Endothelial cell of umbilical vein (primary cell): ENCODE data around the gene PPP1R1C. TPM values are rescaled to one million over a fixed set of nuclear protein-coding genes. Genes with fewer than 3 reads are reported as not detected.
A peak's percentile ranks its signal among the peaks of the same experiment; 100 is the strongest.
"Not testable (repeated sequence)": the region's sequence is repeated elsewhere in the genome, so short reads cannot be mapped to it uniquely, and the experiment has no call there.

ENCODE experiments used
- BruUV-seq: library from RNA; stranded (reverse); fragments of 400-500 nt; replicated peaks from 2 replicates; lab custom pipeline; 2021; lab: Mats Ljungman, UMichigan
- CTCF ChIA-PET: fragments of 300-600, 350-600 bp; sonication (Branson Sonifier 250); formaldehyde crosslinking; loops from one replicate; lab custom pipeline; 2021; ENCODE audit warnings: antibody characterized with exemption, inconsistent platforms; lab: Charles Lee
- POLR2A ChIA-PET: fragments of 300-600, 350-600 bp; sonication (Branson Sonifier 250); formaldehyde crosslinking; loops from one replicate; lab custom pipeline; 2021; ENCODE audit warnings: antibody characterized with exemption, inconsistent platforms; lab: Charles Lee
- DNase-seq: peaks from one replicate; pipeline ENCODE4 v3.0.0-alpha.2; 2011; ENCODE audit warnings: low read depth, low spot score
- FAIRE-seq: peaks from 2 replicates; lab custom pipeline; 2011; peaks lifted over from hg19 to GRCh38; lab: Jason Lieb, UNC
- H2AFZ ChIP-seq: 2 replicates; pipeline ENCODE4 v1.6.0; 2012; ENCODE audit warnings: low read depth, low read length, control low read depth, inconsistent platforms
- H3K27ac ChIP-seq: 2 replicates; pipeline ENCODE4 v1.5.1; 2011; ENCODE audit warnings: low read depth, mild to moderate bottlenecking, control low read depth, low read length, moderate library complexity; ENCODE audit not compliant: insufficient read depth
- H3K27me3 ChIP-seq, 2 experiments: 2 replicates each; pipeline versions ENCODE4 v1.6.0 to v1.6.1; 2011; ENCODE audit warnings: low read length in 2 of 2, mixed read lengths in 1 of 2; ENCODE audit not compliant: control insufficient read depth in 2 of 2, insufficient read depth in 2 of 2
- H3K36me3 ChIP-seq, 2 experiments: 2 replicates in 1 of 2; 3 replicates in 1 of 2; pipeline ENCODE4 v1.5.1; 2011; ENCODE audit warnings: low read length in 2 of 2, mild to moderate bottlenecking in 1 of 2, moderate library complexity in 1 of 2; ENCODE audit not compliant: control insufficient read depth in 2 of 2, insufficient read depth in 2 of 2; ENCODE audit errors: extremely low read depth in 1 of 2
- H3K4me1 ChIP-seq: 3 replicates; pipeline ENCODE4 v1.5.1; 2011; ENCODE audit warnings: mild to moderate bottlenecking, low read length; ENCODE audit not compliant: control insufficient read depth, insufficient read depth; ENCODE audit errors: extremely low read depth
- H3K4me2 ChIP-seq: 2 replicates; pipeline ENCODE4 v1.6.1; 2011; ENCODE audit warnings: low read length, control low read depth, mixed read lengths; ENCODE audit not compliant: insufficient read depth
- H3K4me3 ChIP-seq, 3 experiments: fragments of 200-600 bp in 1 of 3; sonication (generic), shearing (Covaris generic) in 1 of 3; replicated peaks in 1 of 3; 2 replicates each; pipeline ENCODE4 v1.5.1; 2011 to 2016; ENCODE audit warnings: control low read depth in 3 of 3, low read length in 3 of 3, mild to moderate bottlenecking in 2 of 3, inconsistent platforms in 1 of 3, low read depth in 1 of 3, moderate library complexity in 1 of 3; ENCODE audit not compliant: insufficient read depth in 1 of 3
- H3K79me2 ChIP-seq: 2 replicates; pipeline ENCODE4 v1.6.0; 2012; ENCODE audit warnings: low read length, inconsistent platforms; ENCODE audit not compliant: control insufficient read depth, insufficient read depth
- H3K9ac ChIP-seq: replicated peaks from 2 replicates; pipeline ENCODE3; 2011; ENCODE audit warnings: low read length, control low read depth; ENCODE audit not compliant: insufficient read depth; ENCODE audit errors: extremely low read depth
- H3K9me1 ChIP-seq: replicated peaks from 3 replicates; pipeline ENCODE4 v1.6.0; 2011; ENCODE audit warnings: mild to moderate bottlenecking, low read length; ENCODE audit not compliant: control insufficient read depth, insufficient read depth; ENCODE audit errors: extremely low read depth
- H3K9me3 ChIP-seq: replicated peaks from 2 replicates; pipeline ENCODE4 v1.5.1; 2012; ENCODE audit warnings: low read length, inconsistent platforms; ENCODE audit not compliant: control insufficient read depth, insufficient read depth
- H4K20me1 ChIP-seq: replicated peaks from 2 replicates; pipeline ENCODE3; 2011; ENCODE audit warnings: mild to moderate bottlenecking, low read length; ENCODE audit not compliant: control insufficient read depth, insufficient read depth; ENCODE audit errors: extremely low read depth
- FOS ChIP-seq: IDR thresholded peaks from 2 replicates; pipeline ENCODE4 v1.6.1; 2011; ENCODE audit warnings: mild to moderate bottlenecking, low read length, moderate library complexity, borderline replicate concordance; ENCODE audit not compliant: insufficient read depth
- GATA2 ChIP-seq: IDR thresholded peaks from 2 replicates; pipeline ENCODE4 v1.7.0; 2011; ENCODE audit warnings: low read depth, mild to moderate bottlenecking, moderate library complexity, mixed read lengths, low read length; ENCODE audit not compliant: insufficient read length, insufficient read depth
- JUN ChIP-seq: IDR thresholded peaks from 2 replicates; pipeline ENCODE4 v1.6.1; 2011; ENCODE audit warnings: borderline replicate concordance, low read depth; ENCODE audit not compliant: insufficient read length, insufficient read depth
- POLR2A ChIP-seq: IDR thresholded peaks from 2 replicates; pipeline ENCODE4 v1.6.1; 2012; ENCODE audit warnings: low read depth, mild to moderate bottlenecking, control low read depth, low read length
- POLR2AphosphoS5 ChIP-seq: IDR thresholded peaks from 2 replicates; pipeline ENCODE4 v1.6.1; 2012; ENCODE audit warnings: low read depth, mild to moderate bottlenecking, control low read depth, low read length, moderate library complexity; ENCODE audit not compliant: insufficient read depth
- dilution Hi-C: fragments of 300-500 bp; cut with MboI; formaldehyde crosslinking; loops from one replicate; pipeline ENCODE4 v1.15.0; 2019; ENCODE audit warnings: low sequenced_read_pairs; ENCODE audit not compliant: extremely low pct_ligation_motif_present
- intact Hi-C: fragments of 100-400 bp; cut with micrococcal nuclease; formaldehyde crosslinking; loops from one replicate; pipeline ENCODE4 v1.10.0; 2022
- polyA plus RNA-seq, 4 experiments: library from polyadenylated mRNA; depleted of rRNA in 3 of 4; stranded (reverse) in 3 of 4; unstranded in 1 of 4; fragments of >200 nt; gene quantifications; 2 replicates each; pipeline versions ENCODE4 v1.2.1 to v1.2.3, GENCODE V29; 2011 to 2012; ENCODE audit warnings: missing spikeins in 1 of 4
- total RNA-seq: library from RNA; stranded (reverse); gene quantifications from 2 replicates; pipeline ENCODE4 v1.2.3, GENCODE V29; 2021

Gene PPP1R1C
- total and polyA plus RNA-seq, 2 donors (not counting 3 experiments of a cell fraction or from before 2014, with no cell fraction given): 0.26 TPM; not detected in 1

DNA sequence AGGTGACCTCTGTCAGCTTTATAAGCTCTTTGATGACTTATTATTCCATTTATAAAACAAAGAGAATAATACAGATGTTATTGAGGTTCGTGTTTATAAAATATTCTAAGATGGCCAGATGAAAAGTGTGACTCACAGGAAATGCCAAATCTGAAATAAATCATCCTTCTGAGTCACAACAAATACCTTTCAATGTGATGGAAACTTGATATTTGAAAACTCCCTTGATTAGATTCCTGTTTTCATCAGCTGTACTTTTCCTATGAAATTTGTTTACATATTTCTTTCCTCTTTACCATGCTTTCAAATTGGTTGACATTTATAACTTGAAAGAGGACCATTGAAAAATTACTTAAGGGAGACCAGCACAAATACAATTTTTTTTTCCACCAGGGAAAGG is 30.6 kb upstream of the PPP1R1C start:
- Histone ChIP-seq H3K27ac (peak overlapping the region; percentile 74), H3K9me1 (no peaks in the 10 kb centered on the region), H3K27me3 (no peaks in the 10 kb centered on the region), H2AFZ (no peak overlapping the region), H4K20me1 (no peaks in the 10 kb centered on the region), H3K79me2 (no peaks in the 10 kb centered on the region), H3K4me2 (peak overlapping the region; percentile 75), H3K9ac (peak overlapping the region; percentile 38), H3K9me3 (no peaks in the 10 kb centered on the region), H3K36me3 (no peaks in the 10 kb centered on the region), H3K4me1 (peaks cover 37% of the 10 kb centered on the region), H3K4me3 (no peak overlapping the region)
- dilution Hi-C loops: no loop called here
- no peak for TF ChIP-seq GATA2
- no peak for TF ChIP-seq POLR2A
- TF ChIP-seq JUN: peak; percentile 94
- TF ChIP-seq FOS: peak; percentile 78
- peak; percentile 28 for TF ChIP-seq POLR2AphosphoS5
- intact Hi-C loops: loop anchor here (1.0 to 2.0 kb wide), 7 partner anchors 38 to 212 kb away; no protein-coding TSS in a partner anchor
- POLR2A ChIA-PET: no interaction called here
- DNase-seq (peak; percentile 88), FAIRE-seq (peak; percentile 89)
- CTCF ChIA-PET: interaction anchor here (0.7 to 2.7 kb wide), 23 partner anchors 18 to 240 kb away, joined by 3 to 25 read pairs (median 4); no protein-coding TSS in a partner anchor
- no TSS peak for BruUV-seq

DNA sequence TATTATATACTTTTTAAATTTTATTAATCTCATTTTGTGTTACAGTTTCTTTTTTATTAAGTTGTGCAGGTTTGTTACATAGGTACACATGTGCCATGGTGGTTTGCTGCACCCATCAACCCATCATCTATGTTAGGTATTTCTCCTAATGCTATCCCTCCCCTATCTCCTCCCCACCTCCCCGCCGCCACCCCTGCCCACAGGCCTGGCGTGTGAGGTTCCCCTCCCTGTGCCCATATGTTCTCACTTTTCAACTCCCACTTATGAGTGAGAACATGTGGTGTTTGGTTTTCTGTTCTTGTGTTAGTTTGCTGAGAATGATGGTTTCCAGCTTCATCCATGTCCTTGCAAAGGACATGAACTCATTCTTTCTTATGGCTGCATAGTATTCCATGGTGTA is 29.8 kb upstream of the PPP1R1C start:
- H3K4me3 ChIP-seq, H2AFZ ChIP-seq, BruUV-seq, dilution Hi-C loops, FAIRE-seq, H3K27me3 ChIP-seq, H3K79me2 ChIP-seq, H4K20me1 ChIP-seq, H3K27ac ChIP-seq, H3K9me1 ChIP-seq, DNase-seq, H3K36me3 ChIP-seq, H3K9me3 ChIP-seq, POLR2A ChIA-PET, H3K9ac ChIP-seq, H3K4me2 ChIP-seq: not testable (repeated sequence)
- intact Hi-C loops: loop anchor here (1.0 to 2.0 kb wide), 7 partner anchors 39 to 213 kb away; no protein-coding TSS in a partner anchor
- CTCF ChIA-PET: interaction anchor here (1.6 to 2.7 kb wide), 3 partner anchors 18 to 122 kb away, joined by 6 to 22 read pairs (median 8); no protein-coding TSS in a partner anchor
- peaks cover 37% of the 10 kb centered on the region for H3K4me1 ChIP-seq
